ENCODE data around the gene PAQR7. TPM values are rescaled to one million over a fixed set of nuclear protein-coding genes. Genes with fewer than 3 reads are reported as not detected.
"Not testable (repeated sequence)": the region's sequence is repeated elsewhere in the genome, so short reads cannot be mapped to it uniquely, and the experiment has no call there.

PAQR7 gene
- total RNA-seq, 1 donor from 2014 or later = 5.1 TPM

- no peak for ATAC-seq
- DNase-seq (ENCODE audit: low spot score) = no peak
Measured at GRCh38 chr1:25858494-25858893, 17.0 kb downstream of the PAQR7 start.

DNA sequence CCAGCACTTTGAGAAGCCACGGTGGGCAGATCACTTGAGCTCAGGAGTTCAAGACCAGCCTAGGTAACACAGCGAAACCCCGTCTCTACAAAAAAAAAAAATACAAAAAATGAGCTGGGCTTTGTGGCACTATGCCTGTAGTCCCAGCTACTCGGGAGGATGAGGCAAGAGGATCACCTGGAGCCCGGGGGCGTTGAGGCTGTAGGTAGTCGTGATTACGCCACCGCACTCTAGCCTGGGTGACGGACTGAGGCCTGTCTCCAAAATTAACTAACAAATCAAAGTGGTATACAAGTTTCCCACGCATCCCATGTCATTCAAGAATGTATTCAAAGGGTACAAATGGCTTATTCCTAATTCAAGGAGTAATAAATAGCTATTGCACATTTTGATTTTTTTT is 18.7 kb downstream of the PAQR7 start:
- DNase-seq (ENCODE audit: low spot score) (no peak), ATAC-seq (no peak)

DNA sequence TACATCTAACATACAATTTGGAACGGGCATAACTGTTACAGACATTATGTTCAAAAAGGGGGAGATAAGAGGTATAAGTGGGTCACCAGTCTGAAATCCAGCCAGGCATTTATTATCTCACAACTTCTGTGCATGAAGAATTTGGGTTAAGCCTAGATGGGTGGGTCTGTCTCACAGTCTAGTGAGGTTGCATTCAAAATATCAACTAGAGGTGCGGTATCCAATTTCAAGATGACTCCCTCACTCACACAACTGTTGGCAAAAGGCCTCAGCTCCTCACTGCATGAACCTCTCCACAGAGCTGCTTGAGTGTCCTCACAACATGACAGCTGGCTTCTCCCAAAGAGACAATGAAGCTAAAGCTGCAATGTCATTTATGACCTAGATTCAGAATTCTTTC is 21.0 kb downstream of the PAQR7 start:
- DNase-seq (ENCODE audit: low spot score) (no peak), ATAC-seq (no peak)

- ATAC-seq = no peak
- no peak for DNase-seq (ENCODE audit: low spot score)
Measured at GRCh38 chr1:25848531-25848930, 27.0 kb downstream of the PAQR7 start.

DNA sequence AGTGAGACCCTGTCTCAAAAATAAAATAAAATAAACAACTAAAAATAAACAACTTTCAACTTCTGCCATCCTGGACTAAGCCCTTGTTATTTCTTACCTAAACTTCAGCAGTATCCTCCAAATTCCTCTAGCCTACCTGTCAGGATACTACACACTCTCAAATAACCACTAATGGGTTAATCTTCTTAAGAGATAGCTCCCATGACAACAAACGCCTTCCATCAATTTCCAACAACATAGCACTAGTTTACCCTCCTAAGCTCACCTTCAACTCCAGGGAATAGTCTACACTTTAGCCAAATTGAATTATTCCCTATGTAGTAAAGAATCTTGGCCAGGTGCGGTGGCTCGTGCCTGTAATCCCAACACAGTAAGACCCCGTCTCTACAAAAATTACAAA is 27.6 kb downstream of the PAQR7 start:
- ATAC-seq (no peak), DNase-seq (ENCODE audit: low spot score) (no peak)

- DNase-seq (ENCODE audit: low spot score) (no peak), ATAC-seq (no peak)
Measured at GRCh38 chr1:25845664-25846063, 29.8 kb downstream of the PAQR7 start.

DNA sequence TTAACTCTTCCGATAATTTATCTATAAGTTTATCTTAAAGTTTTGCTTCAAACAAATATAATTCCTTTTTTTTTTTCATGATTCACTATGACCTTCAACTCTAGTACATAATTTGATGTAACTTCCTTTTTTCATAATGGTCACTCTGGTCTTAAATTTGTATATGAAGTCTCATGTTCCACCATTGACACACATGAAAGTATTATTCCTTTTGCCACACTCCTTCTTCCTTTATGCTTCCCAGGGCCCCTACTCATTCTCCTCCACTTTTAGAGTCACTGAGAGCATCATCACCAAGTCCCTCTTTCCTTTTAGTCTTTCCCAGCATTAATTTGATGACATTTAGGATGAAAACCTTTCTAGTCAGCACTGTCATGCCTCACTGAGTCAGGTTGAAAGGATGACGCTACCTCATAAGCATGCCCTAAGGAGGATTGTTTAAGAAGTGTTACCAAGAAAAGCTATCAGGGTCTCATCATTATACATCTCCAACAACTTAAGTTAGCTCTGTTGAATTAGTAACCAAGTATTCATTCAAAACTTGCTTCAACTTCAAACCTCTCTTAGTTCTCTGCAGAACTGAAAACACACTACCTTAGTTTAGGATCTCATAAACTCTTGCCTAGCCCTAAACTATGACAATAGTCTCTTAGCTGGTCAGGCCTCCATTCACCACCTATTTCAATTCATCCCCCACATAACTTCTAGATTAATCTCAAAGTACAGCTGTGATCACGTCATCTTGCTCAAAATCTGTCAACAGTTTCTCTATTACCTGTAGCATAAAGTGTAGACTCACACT is 30.8 kb downstream of the PAQR7 start:
- no peak for DNase-seq (ENCODE audit: low spot score)
- no peak for ATAC-seq

DNA sequence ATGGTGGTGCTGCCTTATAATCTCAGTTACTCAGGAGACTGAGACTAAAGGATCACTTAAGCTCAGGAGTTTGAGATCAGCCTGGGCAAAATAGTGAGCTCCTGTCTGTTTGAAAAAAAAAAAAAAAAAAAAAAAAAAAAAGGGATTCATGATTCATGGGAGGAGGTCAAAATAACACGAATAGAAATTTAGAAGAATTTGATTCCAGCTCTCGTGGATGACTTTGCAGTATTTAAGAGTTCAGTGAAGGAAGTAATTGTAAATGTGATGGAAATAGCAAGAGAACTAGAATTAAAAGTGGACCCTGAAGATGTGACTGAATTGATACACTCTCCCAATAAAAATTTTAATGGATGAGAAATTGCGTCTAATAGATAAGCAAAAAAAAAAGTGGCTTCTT is 32.0 kb downstream of the PAQR7 start:
- no peak for DNase-seq (ENCODE audit: low spot score)
- no peak for ATAC-seq

GRCh38 chr1:25839808-25840207 is 35.7 kb downstream of the PAQR7 start:
- not testable (repeated sequence) for DNase-seq (ENCODE audit: low spot score); ATAC-seq

- peak; percentile 89 for ATAC-seq
- no peak for DNase-seq (ENCODE audit: low spot score)
Measured at GRCh38 chr1:25837262-25837875, 38.1 kb downstream of the PAQR7 start.

GRCh38 chr1:25836695-25837094 is 38.8 kb downstream of the PAQR7 start:
- DNase-seq (ENCODE audit: low spot score) (no peak), ATAC-seq (no peak)

DNA sequence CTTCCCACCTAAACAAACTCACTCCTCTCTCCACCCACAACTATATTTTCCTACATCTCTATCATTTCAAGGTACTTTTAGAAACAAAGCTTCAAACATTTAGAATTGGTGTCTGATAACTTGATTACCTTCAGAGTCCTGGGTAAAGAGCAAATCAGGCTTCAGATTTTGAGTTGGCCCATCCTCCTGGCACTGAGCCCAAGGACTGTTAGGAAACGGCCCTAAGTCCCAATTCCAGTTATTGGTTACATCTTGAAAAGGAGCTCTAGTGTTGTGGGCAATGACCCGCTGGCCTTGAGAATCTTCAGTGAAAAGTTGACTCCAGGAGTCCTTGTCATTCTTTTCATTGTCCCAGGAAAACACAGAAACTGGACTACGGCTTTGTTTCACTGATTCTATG is 40.6 kb downstream of the PAQR7 start:
- ATAC-seq = peak; percentile 31

DNA sequence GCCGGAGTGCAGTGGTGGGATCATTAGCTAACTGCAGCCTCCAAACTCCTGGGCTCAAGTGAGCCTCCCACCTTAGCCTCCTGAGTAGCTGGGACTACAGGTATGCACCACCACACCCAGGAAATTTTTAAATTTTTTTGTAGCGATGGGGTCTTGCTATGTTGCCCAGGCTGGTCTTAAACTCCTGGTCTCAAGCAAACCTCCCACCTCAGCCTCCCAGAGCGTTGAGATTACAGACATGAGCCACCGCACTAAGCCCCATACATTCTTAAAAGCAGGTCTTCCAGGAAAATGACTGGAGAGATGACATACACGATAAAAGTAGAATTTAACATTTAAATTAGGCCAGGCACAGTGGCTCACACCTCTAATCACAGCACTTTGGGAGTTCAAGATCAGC is 42.4 kb downstream of the PAQR7 start:
- DNase-seq (ENCODE audit: low spot score) (no peak), ATAC-seq (no peak)

More for the DNA sequence above, 40.6 kb downstream of the PAQR7 start:
- no peak for DNase-seq (ENCODE audit: low spot score)

- no peak for DNase-seq (ENCODE audit: low spot score)
- no peak for ATAC-seq
Measured at GRCh38 chr1:25832336-25833037, 43.0 kb downstream of the PAQR7 start.

DNA sequence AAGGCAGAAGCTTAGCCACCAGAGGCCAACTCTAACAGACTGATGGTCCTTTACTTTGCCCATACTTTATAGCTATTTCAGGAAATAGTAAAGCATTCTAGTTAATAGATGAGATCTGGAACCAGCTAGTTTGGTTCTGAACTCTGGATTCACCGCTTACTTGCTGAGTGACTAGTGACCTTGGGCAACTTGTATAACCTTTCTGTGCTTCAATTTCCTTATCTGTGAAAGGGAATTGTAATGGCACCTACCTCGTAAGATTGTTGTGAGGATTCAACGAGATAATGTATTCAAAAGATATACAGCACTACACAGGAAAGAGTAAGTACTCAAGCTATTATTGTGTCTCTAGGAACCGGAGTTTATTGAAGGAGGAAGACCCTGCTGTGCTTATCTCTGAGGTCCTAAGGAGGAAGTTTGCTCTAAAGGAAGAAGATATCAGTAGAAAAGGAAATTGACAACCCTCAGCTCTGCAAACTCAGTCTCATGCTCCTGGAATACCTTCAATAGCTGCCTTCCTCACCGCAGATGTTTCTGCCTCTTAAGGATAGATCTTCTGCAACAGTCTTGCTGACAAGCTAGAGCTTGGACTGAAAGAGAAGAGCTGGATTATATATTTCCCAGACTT is 43.8 kb downstream of the PAQR7 start:
- ATAC-seq (peak; percentile 38), DNase-seq (ENCODE audit: low spot score) (no peak)

- ATAC-seq (peak; percentile 20), DNase-seq (ENCODE audit: low spot score) (no peak)
Measured at GRCh38 chr1:25829046-25829445, 46.5 kb downstream of the PAQR7 start.

GRCh38 chr1:25828491-25828890 is 47.0 kb downstream of the PAQR7 start:
- no peak for DNase-seq (ENCODE audit: low spot score)
- no peak for ATAC-seq

DNA sequence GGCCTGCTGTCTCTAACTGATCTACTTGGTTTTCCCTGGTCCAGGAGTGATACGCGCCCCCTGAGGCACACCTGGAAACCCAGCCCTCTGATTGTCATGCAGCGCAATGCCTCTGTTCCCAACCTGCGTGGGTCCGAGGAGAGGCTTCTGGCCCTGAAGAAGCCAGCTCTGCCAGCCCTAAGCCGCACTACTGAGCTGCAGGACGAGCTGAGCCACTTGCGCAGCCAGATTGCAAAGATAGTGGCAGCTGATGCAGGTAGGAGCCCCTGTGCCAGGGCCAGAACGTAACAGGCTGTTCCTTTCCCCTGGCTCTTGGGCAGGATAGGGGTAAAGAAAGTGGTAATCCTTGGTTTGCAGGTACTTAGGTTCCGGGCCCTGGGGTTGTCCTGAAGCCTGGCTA is 48.9 kb downstream of the PAQR7 start:
- ATAC-seq = no peak
- no peak for DNase-seq (ENCODE audit: low spot score)

- DNase-seq (ENCODE audit: low spot score) (no peak), ATAC-seq (no peak)
Measured at GRCh38 chr1:25825605-25826004, 49.9 kb downstream of the PAQR7 start.

GRCh38 chr1:25821630-25822091 is 53.8 kb downstream of the PAQR7 start:
- DNase-seq (ENCODE audit: low spot score) (peak; percentile 51), ATAC-seq (no peak)

- ATAC-seq (no peak), DNase-seq (ENCODE audit: low spot score) (peak; percentile 44)
Measured at GRCh38 chr1:25821112-25821476, 54.4 kb downstream of the PAQR7 start.
